ENCODE results near the gene NR1D2.

Gene NR1D2

GRCh38 chr3:23932571-23932970 is 12.5 kb upstream of the NR1D2 start:
- DNase-seq = no peak

- no peak for DNase-seq
Measured at GRCh38 chr3:23934253-23934652, 10.8 kb upstream of the NR1D2 start.

- DNase-seq = no peak
Measured at GRCh38 chr3:23937296-23937695, 7.8 kb upstream of the NR1D2 start.

DNA sequence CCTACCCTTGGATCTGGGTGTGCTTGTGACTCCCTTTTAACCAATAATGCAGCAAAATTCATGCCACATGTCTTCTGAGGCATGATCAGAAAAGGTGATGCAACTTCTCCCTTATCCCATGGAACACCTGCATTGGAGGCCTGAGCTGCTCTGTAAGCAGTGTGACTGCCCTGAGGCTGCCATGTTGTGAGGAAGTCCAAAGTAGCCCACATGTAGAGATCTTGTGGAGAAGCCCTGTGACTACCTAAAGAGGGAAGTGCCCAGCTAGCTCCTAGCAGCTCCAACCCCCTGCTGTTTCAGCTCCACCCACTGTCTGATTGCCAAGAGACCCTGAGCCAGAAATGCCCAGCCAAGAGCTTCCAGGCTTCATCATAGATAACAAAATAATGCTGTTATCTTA is 6.4 kb upstream of the NR1D2 start:
- DNase-seq = no peak

- no peak for DNase-seq
Measured at GRCh38 chr3:23940775-23941174, 4.3 kb upstream of the NR1D2 start.

- no peak for DNase-seq
Measured at GRCh38 chr3:23941440-23941839, 3.6 kb upstream of the NR1D2 start.

GRCh38 chr3:23942546-23942945 is 2.5 kb upstream of the NR1D2 start:
- no peak for DNase-seq

DNA sequence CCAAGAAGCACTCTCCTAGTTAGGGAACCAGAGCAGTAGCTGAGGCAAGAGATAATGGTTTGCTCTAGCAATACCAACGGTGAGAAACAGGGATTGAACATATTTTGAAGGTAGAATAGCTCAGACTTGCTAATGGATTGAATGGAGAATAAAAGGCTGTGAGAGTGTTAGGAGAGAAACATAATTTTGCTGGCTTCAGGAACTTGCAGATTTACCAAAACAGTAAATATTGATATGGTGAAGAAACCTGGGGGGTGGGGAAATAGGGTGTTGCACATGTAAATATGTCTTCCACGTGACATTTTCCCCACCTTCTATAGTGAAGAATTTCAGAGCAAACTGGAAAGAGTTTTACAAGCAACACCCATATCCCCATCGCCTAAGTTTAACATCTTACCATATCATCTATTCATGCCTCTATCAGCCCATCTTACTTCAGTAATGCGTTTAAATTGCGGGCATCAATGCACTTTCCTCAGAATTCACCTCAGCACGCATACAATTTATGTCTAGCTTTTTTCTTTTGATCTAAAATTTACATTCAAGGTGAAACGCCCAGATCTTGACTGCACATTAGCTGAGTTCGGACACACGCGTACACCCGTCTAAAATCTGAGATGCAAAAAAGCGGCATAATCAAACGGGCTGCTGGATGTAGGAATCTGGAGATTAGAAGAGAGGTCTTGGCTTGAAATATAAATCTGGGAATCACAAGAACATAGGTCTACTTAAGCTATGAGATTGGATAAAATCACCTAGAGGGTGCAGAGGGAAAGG is 891 bp upstream of the NR1D2 start:
- peak; percentile 7 for DNase-seq

DNA sequence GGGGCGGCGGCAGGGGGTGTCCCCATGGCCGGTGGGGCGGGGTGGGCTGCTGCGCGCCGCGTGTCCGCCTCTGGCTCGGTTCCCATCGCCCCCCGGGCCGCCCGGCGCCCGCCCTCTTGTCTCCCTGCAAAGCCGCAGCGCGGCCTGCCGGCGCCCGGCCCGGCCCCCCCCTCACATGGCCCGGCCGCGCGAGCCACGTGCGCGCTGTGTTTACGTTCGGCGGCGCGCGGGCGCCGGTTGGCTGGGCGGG is 502 bp downstream of the NR1D2 start:
- DNase-seq = no peak

DNA sequence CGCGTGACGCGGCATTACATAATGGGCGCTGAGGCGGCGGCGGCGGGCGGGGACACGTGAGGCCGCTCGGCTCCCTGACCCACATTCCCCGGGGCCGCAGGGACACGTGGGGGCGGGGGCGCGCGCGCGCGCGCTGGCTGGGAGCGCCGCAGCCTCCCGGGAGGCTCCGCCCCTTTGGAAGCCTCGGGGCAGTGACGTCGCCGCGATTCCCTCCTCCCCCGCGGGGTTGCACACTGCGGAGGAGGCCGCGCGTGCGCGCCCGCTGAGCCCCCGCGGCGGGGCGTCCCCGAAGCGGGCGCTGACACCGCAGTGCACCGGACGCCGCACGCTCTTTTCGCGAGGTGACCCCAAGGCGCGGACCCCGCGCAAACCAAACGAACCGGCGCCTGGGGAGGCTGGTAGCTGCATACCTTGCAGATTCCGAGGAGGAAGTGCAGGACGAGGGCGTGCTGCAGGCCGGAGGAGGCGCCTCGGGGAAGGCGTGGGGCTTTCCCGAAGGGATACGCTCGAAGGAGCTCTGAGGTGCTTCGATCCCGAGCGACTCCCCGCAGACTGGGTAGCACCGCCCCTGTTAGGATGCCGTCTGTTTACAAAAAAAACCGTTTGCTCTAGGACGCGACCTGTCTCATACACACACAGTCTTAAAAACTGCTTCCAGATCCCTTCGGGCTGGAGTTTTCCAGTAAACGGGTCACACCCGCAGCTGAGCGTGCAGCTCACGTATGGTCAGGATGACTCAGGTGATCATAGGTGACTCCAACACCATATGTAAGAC is 1.0 kb downstream of the NR1D2 start:
- peak; percentile 67 for DNase-seq

GRCh38 chr3:23948761-23949160 is 3.7 kb downstream of the NR1D2 start:
- no peak for DNase-seq

GRCh38 chr3:23949784-23950183 is 4.7 kb downstream of the NR1D2 start:
- peak; percentile 11 for DNase-seq

- no peak for DNase-seq
Measured at GRCh38 chr3:23950293-23950692, 5.2 kb downstream of the NR1D2 start.

GRCh38 chr3:23952646-23953045 is 7.6 kb downstream of the NR1D2 start:
- DNase-seq = no peak

- no peak for DNase-seq
Measured at GRCh38 chr3:23953523-23953922, 8.4 kb downstream of the NR1D2 start.

GRCh38 chr3:23954144-23954543 is 9.1 kb downstream of the NR1D2 start:
- DNase-seq = no peak

GRCh38 chr3:23956701-23957100 is 11.6 kb downstream of the NR1D2 start:
- no peak for DNase-seq

DNA sequence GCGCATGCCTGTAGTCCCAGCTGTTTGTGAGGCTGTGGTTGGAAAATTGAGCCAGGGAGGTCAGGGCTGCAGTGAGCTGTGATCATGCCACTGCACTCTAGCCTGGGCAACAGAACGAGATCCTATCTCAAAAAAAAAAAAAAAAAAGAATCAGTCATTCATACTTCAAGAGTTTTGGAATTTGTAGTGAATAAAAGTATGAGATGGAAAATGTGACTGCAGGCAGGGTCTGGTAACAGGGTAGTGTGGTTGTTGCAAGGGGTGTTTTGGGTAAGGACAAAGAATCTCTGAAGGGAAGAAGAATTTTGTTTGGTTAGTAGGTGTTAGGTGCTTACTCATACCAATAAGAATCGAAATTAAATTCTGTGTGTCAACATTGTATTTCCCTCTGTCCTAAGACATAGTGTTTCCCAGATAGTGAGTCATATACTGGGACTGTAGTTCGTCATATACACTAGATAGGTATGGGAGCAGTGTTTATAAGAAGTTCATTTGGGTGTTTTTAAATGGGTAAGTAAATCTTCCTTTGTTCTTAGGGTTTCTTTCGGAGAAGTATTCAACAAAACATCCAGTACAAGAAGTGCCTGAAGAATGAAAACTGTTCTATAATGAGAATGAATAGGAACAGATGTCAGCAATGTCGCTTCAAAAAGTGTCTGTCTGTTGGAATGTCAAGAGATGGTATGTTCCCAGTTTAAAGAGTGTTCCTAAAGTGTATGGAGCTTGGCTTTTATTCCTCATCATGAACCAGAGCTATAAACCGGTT is 14.2 kb downstream of the NR1D2 start:
- DNase-seq = no peak

GRCh38 chr3:23960649-23961048 is 15.6 kb downstream of the NR1D2 start:
- DNase-seq = no peak

GRCh38 chr3:23961066-23961465 is 16.0 kb downstream of the NR1D2 start:
- no peak for DNase-seq

DNA sequence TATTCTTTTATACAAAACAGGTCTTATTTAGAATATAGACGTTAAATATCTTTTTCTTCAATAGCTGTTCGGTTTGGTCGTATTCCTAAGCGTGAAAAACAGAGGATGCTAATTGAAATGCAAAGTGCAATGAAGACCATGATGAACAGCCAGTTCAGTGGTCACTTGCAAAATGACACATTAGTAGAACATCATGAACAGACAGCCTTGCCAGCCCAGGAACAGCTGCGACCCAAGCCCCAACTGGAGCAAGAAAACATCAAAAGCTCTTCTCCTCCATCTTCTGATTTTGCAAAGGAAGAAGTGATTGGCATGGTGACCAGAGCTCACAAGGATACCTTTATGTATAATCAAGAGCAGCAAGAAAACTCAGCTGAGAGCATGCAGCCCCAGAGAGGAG is 16.8 kb downstream of the NR1D2 start:
- DNase-seq = no peak

GRCh38 chr3:23964537-23965235 is 19.6 kb downstream of the NR1D2 start:
- no peak for DNase-seq

- DNase-seq = no peak
Measured at GRCh38 chr3:23966328-23966727, 21.2 kb downstream of the NR1D2 start.
